Breast epithelium (tissue), 4 donors: ENCODE results near the gene TOM1. TPM values are rescaled to one million over a fixed set of nuclear protein-coding genes. Genes with fewer than 3 reads are reported as not detected.

ENCODE experiments used
- DNase-seq, 2 donors: peaks; one replicate each; pipeline ENCODE4 v3.0.0-alpha.2; 2019; ENCODE audit warnings: low spot score in 2 of 2
- H3K27ac ChIP-seq, 2 donors: fragments of 200-600 bp; sonication (generic) in 1 of 2; one replicate each; pipeline ENCODE4 v1.5.1; 2016 to 2019; ENCODE audit warnings: mild to moderate bottlenecking in 1 of 2
- H3K27me3 ChIP-seq, 2 donors: fragments of 200-600 bp; sonication (generic) in 1 of 2; one replicate each; pipeline versions ENCODE4 v1.5.1 to v1.6.0; 2017 to 2019; ENCODE audit warnings: control low read depth in 1 of 2, mild to moderate bottlenecking in 1 of 2
- H3K36me3 ChIP-seq: fragments of 200-600 bp; one replicate; pipeline ENCODE4 v1.5.1; 2019
- H3K4me1 ChIP-seq, 2 donors: fragments of 200-600 bp; sonication (generic); one replicate each; pipeline ENCODE4 v1.5.1; 2016 to 2019; ENCODE audit warnings: control low read depth in 1 of 2
- H3K4me3 ChIP-seq, 3 donors: fragments of 200-600 bp; sonication (generic); 1 replicate in 2 of 3; 2 replicates in 1 of 3; pipeline ENCODE4 v1.5.1; 2016 to 2019; ENCODE audit warnings: mild to moderate bottlenecking in 3 of 3, moderate library complexity in 2 of 3
- H3K9me3 ChIP-seq, 2 donors: fragments of 200-600 bp; sonication (generic) in 1 of 2; one replicate each; pipeline ENCODE4 v1.5.1; 2016 to 2019; ENCODE audit warnings: control low read depth in 1 of 2
- CTCF ChIP-seq, 3 donors: fragments of 450-650 bp; IDR thresholded peaks; one replicate each; pipeline ENCODE4 v1.5.1; 2016 to 2017; ENCODE audit warnings: antibody characterized with exemption in 3 of 3, mild to moderate bottlenecking in 3 of 3, moderate library complexity in 3 of 3
- POLR2A ChIP-seq: fragments of 450-650 bp; IDR thresholded peaks from one replicate; pipeline ENCODE4 v1.6.1; 2016; ENCODE audit warnings: antibody characterized with exemption, mild to moderate bottlenecking, moderate library complexity
- POLR2AphosphoS5 ChIP-seq, 3 donors: sonication (generic); formaldehyde crosslinking; IDR thresholded peaks; one replicate each; pipeline ENCODE4 v1.6.1; 2017; ENCODE audit warnings: antibody characterized with exemption in 3 of 3
- intact Hi-C: fragments of 100-400 bp; cut with DNase I; formaldehyde crosslinking; loops from one replicate; pipeline ENCODE4 v1.15.1; 2023; ENCODE audit warnings: low total_unique reads
- total RNA-seq, 3 donors: library from RNA; depleted of rRNA; stranded (reverse); fragments of >200 nt; gene quantifications; one replicate each; pipeline ENCODE4 v1.1.0, GENCODE V29; 2016

TOM1 gene
- total RNA-seq, 3 donors from 2014 or later: 85.6 to 106 (median 105) TPM

GRCh38 chr22:35305525-35306070 is 5.9 kb downstream of the TOM1 start:
- DNase-seq: no peak
- Histone ChIP-seq H3K4me1 (peaks cover 3 to 5% of the 10 kb centered on the region in 2 donors), H3K36me3 (no peaks in the 10 kb centered on the region), H3K27me3 (no peaks in the 10 kb centered on the region), H3K4me3 (no peak overlapping the region), H3K27ac (no peak overlapping the region), H3K9me3 (no peaks in the 10 kb centered on the region)
- intact Hi-C loops: no loop called here
- TF ChIP-seq POLR2A (no peak), CTCF (IDR thresholded peaks at IDR 0.05) (no peak), POLR2AphosphoS5 (IDR thresholded peaks at IDR 0.05) (no peak)

DNA sequence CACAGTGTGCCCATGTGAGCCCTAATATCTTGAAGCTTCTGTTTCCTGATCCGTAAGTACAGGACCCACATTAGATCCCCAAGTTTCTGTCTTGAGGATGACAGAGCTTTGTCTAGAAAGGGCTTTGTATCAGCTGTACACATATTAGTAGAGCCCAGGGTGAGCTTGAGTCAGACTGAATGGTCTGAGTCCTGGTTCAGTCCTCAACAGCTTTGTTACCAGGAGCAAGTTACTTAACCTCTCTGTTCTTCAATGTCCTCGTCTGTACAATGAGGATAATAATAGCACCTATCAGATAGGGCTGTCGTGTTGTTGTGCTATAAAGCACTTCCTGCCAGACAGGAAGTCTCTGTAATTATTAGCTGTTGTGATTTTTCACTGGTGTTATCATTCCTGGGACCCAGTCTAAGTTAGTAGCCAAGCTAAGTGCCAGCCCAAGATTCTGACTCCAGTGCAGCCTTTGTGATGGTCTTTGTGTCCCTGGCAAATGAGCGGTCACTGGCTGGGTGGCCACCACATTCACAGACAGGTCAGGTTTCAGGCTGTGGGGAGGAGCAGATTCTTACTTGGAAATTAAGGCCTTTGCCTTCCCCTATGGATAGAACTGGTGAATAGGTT is 6.8 kb downstream of the TOM1 start:
- no peaks in the 10 kb centered on the region for H3K9me3 ChIP-seq
- no peak overlapping the region for H3K27ac ChIP-seq
- H3K4me3 ChIP-seq: no peak overlapping the region
- TF ChIP-seq CTCF (IDR thresholded peaks at IDR 0.05) (no peak), POLR2AphosphoS5 (IDR thresholded peaks at IDR 0.05) (no peak), POLR2A (no peak)
- intact Hi-C loops: no loop called here
- no peaks in the 10 kb centered on the region for H3K27me3 ChIP-seq
- H3K36me3 ChIP-seq: no peaks in the 10 kb centered on the region
- H3K4me1 ChIP-seq: peaks cover 6 to 8% of the 10 kb centered on the region in 2 donors
- no peak for DNase-seq

DNA sequence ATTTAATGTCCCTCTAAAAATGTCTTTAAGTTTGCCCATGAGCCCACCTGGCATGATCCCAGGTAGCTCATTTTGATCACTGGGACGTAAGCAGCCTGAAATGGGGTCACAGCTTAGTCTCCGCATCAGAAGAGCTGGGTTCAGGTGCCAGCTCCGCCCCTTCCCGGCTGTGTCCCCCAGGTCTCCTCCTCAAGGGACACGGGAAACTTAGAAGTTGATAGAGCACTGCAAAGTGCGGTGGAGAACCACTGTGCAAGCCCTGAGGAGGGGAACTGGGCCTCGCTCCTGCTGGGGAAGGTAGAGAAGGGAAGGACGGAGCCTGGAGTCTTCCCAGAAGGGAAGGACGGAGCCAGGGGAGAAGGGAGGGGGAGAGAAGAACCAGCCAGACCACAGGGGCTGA is 7.7 kb downstream of the TOM1 start:
- Histone ChIP-seq H3K4me1 (peaks cover 6 to 10% of the 10 kb centered on the region in 2 donors), H3K36me3 (no peaks in the 10 kb centered on the region), H3K9me3 (no peaks in the 10 kb centered on the region), H3K27me3 (no peaks in the 10 kb centered on the region), H3K4me3 (no peak overlapping the region), H3K27ac (no peak overlapping the region)
- intact Hi-C loops: no loop called here
- no peak for TF ChIP-seq POLR2AphosphoS5 (IDR thresholded peaks at IDR 0.05)
- no peak for TF ChIP-seq POLR2A
- TF ChIP-seq CTCF (IDR thresholded peaks at IDR 0.05): no peak
- peak in 1 of 2 donors; percentile 15 for DNase-seq

- Histone ChIP-seq H3K27ac (no peak overlapping the region), H3K4me3 (no peak overlapping the region), H3K9me3 (no peaks in the 10 kb centered on the region), H3K4me1 (peaks cover 6 to 14% of the 10 kb centered on the region in 2 donors), H3K27me3 (no peaks in the 10 kb centered on the region), H3K36me3 (no peaks in the 10 kb centered on the region)
- no peak for TF ChIP-seq POLR2A
- TF ChIP-seq POLR2AphosphoS5 (IDR thresholded peaks at IDR 0.05): no peak
- no peak for TF ChIP-seq CTCF (IDR thresholded peaks at IDR 0.05)
- no peak for DNase-seq
- intact Hi-C loops: no loop called here
These were observed 8.2 kb downstream of the TOM1 start for GRCh38 chr22:35307892-35308291.

- Histone ChIP-seq H3K9me3 (no peaks in the 10 kb centered on the region), H3K36me3 (no peaks in the 10 kb centered on the region), H3K4me3 (no peak overlapping the region), H3K4me1 (peaks cover 6 to 20% of the 10 kb centered on the region in 2 donors), H3K27ac (no peak overlapping the region), H3K27me3 (no peaks in the 10 kb centered on the region)
- no peak for DNase-seq
- intact Hi-C loops: no loop called here
- no peak for TF ChIP-seq POLR2A
- no peak for TF ChIP-seq CTCF (IDR thresholded peaks at IDR 0.05)
These were observed 8.9 kb downstream of the TOM1 start for GRCh38 chr22:35308480-35309021.
